NCI-H774 (cell line): ENCODE data around the gene NUB1.

ENCODE experiments used
- DNase-seq: peaks from one replicate; lab custom pipeline; 2025; lab: John Stamatoyannopoulos, UW

Gene NUB1

DNA sequence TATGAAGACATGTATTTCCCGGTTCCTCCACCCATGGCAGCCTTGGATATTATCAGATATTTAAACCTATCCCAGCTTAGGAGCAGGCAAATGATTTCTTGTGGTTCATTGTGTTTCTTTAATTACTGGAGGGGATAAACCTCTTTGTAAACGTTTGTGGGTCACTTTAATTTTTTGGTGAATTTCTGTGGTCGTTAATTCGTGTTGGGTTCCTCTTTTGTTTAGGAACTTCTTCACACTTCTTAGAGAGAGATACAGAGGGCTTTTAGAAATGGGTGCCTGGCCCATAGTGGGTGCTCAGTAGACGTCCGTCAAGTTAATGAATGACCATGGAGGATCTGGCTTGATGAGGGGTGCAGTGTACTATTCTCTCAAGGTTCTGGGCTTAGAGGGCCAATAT, 27.2 kb upstream of the NUB1 start:
- no peak for DNase-seq

DNA sequence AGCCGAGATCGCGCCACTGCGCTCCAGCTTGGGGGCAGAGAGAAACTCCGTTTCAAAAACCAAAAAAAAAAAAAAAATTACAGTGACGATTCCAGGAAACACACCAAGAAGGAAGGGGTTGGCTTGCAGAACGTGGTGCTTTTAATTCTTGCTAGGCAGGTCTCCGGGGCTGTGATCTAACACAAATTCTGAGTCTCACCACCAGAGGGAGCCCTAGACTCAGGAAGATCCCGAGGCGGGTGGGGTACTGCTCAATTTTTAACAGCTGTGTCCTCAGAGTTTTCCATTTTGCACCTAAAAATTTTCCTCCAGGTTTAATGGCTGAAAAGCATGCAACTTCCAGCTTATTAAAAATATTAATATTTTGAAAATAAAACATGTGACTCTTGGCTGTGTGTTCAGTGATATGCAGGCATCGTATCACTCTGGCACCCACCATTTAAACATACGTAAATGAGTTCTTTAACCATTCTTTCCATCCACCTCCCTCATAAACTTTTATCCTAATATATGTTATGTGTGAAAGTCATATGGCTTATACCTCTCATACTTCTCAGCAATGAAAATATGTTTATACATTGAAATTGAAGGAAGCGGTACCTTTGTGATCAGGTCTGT, 26.5 kb upstream of the NUB1 start:
- DNase-seq: peak; percentile 37

DNA sequence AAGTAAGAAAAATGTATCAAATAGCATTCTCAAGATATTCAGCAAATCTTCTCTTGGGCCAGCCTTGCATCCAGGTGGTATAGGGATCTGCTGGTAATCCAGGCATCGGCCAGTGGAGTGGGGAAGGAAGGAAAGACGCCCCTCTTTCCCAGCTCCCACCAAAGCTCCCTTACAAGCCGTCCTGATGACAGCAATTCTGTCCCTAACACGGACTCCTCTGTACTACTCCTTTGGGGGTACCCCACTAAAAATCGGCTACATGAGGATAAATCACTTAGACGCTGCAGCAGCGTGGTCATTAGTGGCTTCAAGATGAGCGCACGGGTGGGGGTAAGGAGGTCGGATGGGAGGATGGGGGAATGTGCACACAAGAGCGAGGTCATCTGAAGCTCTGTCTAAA, 24.7 kb upstream of the NUB1 start:
- DNase-seq: no peak

DNA sequence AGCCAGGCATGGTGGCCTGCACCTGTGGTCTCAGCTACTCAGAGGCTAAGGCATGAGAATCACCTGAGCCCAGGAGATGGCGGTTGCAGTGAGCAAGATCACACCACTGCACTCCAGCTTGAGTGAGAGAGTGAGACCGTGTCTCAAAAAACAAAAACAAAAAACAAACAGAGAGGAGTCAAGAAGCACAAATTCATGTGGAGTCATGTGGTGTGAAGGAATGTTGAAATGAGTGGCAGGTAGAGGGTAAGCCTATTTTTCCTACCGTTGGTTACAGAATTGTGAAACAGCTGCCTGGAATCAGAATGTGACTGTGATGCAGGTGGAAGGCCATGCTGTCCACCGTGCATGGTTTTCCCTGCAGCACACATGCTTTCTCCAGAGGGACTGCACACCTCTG, 23.7 kb upstream of the NUB1 start:
- DNase-seq: no peak

DNA sequence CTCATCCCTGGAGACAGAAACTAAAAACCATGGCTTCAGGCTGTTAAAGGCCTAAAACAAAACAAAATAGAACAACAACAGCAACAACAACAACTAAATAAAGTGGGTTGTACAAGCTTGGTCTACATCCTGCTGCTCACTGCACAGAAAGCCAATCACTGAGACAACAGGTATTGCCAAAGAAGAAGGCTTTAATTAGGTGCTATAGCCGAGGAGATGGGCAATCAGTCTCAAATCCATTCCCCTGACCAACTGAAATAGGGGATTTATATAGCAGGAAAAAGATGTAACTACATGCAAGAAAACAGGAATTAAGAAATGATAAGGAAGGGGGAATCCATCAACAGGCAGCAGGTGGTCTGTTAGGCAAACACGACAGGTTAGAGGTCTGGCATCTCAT, 22.4 kb upstream of the NUB1 start:
- no peak for DNase-seq

DNA sequence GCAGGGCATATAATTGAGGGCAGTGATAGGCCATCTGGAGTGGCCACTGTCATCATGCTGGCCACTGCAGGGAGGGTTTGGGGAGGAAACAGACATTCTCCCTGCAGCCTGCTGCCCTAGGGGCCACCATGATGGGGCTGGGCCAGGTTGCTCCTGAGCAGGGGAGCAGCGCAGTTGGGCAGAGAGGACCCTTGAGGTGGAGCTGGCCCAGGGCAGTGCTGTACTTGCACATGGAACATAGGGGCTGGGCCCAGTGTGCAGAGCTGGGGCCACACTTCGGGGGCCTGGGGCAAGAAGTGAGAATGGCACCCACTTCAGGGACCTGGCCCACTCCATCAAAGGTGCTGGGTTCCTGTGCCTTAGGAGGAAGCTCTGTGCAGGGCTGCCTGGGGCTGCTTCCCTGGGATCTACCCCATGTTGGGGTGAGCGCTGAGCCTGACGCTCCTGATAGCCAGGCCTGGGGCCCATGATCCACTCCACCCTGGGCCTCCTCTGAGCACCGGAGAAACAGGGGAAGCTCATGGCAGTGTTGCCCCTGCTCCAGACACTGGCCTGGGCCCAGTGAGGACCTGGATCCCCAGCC, 21.3 kb upstream of the NUB1 start:
- DNase-seq: no peak

DNA sequence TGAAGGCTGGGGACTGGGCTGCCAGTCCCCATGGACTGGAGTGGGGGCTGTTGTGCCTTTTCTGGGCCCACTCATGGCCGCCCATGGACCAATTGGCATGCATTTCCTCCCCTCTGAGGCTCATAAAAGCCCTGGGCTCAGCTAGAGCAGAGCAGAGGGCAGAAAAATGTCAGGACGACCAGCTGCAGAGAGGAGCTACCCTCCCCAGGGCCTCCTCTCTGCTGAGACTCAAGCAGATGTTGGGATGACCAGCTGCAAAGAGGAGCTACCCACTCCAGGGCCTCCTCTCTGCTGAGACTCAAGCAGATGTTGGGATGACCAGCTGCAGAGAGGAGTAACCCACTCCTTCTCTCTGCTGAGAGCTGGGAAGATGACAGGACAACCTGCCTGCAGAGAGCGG, 20.3 kb upstream of the NUB1 start:
- DNase-seq: no peak

DNA sequence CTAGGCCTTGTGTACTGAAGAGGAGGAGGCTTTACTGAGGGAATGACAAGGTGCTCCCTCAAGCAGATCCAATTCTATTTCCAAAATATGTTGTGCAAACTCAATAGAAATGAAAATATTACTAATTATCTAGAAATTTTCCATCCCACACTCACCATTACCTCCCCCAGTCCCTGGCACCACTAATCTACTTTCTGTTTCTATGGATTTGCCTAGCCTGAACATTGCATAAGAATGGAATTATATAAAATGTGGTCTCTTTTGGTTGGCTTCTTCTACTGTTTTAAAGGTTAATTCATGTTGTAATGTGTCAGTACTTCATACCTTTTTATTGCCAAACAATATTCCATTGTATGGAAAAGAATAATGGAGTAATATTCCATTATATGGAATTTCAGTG, 18.7 kb upstream of the NUB1 start:
- DNase-seq: no peak

DNA sequence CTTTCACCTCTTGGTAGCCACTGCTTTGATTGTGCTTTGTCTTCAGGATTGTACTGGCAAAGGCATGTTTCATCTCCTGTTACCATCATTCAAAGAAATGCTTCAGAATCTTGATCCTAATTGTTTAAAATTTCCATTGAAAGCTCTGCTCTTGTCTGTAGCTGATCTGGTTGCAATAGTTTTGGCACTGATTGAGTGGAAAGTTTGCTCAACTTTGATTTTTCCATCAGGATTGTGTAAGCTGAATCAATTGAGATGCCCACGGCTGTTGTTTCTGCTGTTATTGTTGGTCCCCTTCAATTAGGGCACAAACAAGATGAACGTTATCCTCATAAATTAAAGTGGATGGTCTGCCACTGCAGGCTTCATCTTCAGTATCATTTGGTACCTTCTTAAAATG, 14.6 kb upstream of the NUB1 start:
- DNase-seq: no peak

DNA sequence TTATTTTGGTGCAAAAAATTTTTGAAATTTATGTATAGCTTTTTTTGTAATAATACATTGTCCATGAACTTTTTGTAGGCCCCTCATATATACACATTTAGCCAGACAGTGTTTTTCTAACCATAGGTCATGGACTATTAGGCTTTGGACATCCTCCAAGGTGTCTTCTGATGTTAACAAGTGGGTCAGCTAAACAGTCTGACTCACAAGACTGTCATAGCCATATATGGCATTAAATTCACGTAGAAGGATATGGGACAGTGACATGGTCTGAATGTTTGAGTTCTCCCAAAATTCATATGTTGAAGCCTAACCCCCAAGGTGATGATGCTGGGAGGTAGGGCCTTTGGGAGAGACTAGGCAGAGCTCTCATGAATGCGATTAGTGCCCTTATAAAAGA, 14.0 kb upstream of the NUB1 start:
- no peak for DNase-seq

DNA sequence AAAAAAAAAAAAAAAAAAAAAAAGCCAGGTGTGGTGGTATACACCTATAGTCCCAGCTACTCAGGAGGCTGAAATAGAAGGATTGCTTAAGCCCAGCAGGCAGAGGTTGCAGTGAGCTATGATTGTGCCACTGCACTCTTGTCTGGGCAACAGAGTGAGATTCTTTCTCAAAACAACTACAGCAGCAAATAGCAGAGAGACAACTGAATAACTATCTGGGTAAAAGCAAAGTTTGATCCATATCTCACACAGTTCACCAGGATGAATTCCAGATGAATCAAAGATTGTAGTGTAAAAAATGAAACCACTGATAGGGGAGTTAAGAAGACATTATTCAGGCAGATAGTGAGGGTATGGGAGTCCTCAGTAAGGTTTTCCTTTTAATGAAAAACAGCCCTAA, 11.4 kb upstream of the NUB1 start:
- DNase-seq: no peak

DNA sequence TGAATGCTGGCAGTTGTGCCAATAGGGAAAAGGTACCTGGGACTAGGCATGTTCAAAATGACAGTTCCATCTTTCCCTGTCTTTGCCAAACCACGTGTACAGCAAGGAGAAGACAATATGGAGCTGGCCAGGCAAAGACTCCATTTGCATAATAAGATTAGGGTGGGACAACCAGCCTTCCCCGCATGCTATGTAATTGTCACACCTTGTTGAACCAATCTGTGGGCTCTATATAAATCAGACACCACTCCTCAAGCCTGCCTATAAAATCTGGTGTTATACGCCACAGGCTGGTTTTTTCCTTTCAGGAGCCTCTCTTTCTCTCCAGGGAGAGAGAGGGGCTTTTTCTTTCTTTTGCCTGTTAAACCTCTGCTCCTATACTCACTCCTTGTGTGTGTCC, 11.0 kb upstream of the NUB1 start:
- DNase-seq: no peak

DNA sequence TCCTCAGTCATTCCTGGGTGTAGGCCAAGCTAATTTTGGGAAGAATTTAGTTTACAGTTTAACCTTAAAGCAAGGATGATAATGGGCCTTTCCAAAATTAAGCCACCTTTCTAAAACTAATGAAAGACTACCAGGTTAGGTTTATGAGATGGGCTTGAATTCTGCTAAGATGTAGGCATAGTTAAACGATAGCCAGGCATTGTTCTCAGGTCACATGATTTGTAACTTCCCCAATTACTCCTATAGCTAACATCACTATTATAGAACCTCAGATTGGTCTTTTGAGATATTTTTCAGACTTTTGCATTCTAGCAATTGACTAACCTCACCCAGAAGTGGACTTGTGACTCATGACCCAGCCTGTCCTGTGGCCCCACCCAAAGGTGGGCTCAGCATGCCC, 7.0 kb upstream of the NUB1 start:
- no peak for DNase-seq

DNA sequence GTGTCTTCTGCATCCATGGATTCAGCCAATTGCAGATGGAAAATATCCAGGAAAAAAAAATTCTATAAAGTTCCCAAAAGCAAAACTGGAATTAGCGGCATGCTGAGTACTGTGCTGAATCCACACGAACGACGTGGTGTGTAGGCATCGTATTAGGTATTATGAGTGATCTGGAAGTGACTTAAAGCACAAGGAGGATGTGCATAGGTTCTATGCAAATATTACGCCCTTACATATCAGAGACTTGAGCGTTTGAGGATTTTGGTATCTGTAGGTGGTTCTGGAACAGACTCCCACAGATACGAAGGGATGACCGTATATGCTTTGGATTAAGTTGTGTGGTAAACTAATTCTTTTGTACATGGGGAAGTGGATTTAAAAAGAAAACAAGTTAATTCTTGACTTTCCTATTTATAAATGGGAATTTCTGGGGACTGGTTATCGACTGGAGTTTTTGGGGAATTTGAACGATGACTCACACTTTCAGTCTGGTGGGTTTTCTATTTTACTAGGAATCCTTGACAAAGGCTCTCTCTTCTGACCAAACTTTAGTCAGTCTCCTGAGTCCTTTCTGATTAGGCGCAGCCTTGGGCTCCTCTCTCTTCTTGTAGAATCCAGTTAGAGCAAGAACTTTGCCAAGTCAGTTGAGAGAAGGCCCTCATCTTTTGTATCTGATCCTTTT, 5.4 kb upstream of the NUB1 start:
- no peak for DNase-seq

DNA sequence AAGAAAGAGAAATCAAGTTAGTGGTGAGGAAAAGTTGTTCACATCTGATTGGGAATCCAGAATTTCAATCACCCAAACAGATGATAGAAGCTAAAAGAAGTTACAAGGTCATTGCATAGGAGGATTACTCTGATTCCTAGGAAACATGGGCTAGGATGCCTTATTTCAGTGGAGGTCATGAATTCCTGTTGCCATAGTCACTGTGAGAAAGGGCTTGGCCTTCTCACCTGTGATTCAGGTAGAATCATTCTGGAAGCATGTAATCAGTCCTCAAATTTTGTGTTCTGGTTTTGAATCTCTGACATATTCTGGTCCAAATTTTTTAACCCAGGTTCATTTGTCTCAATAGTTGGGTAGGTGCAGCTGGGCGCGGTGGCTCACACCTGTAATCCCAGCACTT, 4.3 kb upstream of the NUB1 start:
- DNase-seq: no peak

DNA sequence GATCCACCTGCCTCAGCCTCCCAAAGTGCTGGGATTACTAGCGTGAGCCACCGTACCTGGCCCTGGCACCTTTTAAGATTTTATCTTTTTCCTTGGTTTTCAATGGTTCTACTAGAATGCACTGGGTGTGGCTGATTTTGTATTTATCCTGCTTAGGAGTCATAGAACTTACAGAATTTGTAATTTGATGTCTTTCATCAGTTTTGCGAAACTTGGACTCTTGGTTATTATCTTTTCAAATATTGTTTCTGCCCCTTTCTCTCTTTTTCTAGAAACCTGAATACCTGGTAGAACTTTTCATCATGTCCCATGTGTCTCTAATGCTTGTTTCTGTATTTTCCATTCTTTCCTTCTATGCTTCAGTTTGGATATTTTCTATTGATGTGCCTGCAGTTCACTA, 2.8 kb upstream of the NUB1 start:
- DNase-seq: no peak

DNA sequence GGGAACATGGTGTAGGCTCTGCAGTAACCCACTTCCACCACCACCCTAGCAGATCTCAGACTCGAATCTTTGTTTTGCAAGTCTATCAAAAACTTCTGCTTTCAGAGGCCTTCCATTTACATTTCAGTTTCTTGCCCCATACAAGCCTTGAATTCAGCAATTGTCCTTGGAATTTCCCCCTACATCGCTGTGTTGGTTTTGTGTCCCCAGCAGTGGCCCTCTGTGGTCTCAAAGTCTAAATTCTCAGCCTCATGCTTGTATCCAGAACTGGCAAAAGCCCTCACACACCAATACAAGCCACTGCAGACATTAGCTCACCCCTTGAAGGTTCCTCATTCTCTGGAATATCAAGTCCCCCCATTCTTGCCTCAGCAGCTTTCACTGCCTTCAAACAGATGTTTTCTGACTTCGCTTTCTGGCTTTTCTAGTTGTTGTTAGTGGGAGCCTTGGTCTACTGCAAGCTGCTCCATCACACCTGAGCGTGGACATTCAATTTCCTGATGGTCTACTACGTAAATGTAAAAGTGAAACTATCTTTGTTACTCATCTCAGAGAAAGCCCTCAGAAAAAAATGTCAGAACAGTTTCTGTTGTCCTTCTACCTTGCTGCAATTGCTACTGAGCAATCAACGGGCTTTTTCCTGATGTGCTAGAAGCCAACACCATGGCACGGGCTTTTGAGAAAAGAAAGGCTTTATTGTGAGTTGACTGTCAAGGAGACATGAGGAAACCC, 1.8 kb upstream of the NUB1 start:
- DNase-seq: no peak

DNA sequence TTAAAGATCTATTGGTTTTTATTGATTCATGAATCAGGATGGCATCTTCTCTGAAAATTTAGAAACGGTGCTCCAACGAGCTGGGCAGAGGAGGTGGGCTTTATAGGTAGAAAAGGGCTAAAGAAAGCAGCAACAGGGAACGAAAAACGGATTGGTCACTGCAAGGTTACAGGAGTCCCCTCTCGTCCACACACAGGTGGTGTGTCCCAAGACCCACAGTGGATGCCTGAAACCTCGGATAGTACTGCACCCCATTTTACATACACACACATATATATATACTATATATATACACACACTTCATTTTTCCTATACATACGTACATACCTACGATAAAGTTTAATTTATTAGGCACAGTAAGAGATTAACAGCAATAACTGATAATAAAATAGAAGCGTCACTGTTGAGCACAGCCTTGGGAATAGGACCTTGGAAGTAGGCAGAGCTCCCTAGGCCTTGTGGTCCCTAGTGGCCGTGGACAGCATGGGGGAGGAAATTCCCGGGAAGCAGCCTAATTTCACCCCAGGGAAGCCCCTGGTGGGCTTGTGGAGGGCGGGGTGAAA, 737 bp upstream of the NUB1 start:
- no peak for DNase-seq

DNA sequence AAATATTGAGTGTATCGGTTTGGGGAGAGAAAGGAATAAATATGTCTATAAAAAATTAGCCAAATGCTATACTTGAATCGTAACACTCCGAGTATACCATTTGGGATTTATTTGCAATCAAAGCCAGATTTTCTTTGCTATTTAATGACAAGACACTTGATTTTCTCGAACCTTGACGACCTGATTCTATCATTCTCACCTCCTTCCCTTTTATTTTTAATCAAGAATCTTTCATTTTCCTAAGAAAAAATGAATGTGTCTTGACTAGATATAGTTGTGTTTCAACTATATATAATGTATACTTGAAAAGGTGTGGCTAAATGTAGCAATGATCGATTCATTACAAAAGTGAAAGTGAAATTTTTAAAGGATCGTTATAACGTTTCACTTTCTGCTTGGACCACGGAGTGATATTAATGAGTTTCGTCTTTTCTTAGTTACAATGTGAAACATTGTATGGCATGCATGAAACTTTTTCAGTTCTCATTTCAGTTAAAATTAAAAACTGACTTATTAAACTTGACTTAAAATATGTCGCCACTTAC, 562 bp downstream of the NUB1 start:
- DNase-seq: no peak

DNA sequence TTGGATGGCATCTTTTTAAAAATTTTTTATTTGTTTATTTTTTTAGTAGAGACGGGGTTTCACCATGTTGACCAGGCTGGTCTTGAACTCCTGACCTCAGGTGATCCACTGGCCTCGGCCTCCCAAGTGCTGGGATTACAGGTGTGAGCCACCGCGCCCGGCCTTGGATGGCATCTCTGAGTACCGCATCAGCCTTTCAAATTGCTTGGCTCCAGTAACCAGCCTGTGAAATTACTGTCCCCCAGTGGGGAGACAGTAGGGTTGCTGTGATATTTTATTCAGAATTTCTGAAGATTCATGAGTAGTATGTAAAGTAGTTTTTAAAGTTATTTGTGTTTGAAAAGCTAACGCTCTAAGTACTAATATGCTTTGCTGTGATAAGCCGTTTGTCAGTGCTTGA, 1.2 kb downstream of the NUB1 start:
- no peak for DNase-seq

DNA sequence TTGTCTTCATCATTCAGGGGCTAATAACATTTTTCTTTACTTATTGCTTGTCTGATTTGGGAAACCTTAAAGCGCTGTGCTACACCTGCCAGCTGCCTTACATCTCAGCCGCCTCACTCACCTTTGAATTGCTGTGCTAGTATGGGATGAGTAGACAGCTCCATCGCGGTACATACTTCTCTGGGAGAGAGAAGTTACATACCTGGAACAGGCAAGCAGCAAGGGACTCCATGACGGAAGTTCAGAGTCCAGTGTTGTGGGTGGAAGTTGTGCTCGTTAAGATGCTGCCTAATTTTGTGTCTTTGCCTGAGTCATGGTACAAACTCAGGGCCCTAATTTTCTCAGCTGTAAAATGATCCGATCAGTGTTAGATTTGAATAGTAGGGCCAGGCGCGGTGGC, 1.9 kb downstream of the NUB1 start:
- DNase-seq: no peak

DNA sequence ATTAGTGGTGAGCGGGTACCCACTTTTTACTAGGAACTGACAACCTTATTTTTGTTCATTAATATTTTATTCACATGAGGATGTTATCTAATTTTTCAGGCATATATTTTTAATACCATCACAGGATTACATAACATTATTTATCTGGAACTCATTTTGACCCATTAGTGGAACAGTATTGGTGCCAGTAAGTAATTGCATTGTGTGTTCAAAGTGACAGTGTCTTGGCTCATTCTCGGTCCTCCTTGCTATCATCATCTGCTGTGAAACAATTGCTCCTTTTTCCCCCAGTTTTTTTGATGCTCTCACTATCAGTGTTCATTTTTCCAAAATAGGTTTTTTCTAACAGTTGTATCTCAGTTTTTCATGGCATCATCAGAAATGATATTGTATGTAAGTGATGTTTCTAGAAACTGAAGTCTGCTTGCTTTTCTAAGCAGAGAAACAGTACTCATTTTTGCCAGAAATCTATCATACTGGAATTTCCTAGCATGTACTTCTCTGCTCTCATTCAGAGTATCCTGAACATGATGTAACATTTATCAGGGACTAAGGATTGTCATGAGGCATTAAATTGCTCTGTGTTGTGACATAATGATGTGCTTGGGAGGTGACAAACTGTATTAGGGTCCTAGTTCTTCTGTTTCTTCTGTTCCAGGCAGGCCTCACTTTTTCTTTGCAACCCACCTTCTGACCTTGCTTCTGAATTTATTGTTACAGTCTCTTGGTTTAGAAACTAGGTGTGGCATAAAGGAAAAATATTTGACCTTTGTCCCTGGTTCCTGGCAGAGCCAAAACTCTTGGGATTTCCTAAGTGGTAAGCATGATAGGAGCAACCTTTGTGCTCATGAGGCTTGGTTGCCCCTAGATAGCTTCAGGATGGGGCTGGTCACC, 4.2 kb downstream of the NUB1 start:
- no peak for DNase-seq
